Pancreas (tissue), 10 donors: ENCODE data around the gene NEK3. TPM values are rescaled to one million over a fixed set of nuclear protein-coding genes. Genes with fewer than 3 reads are reported as not detected.
"Not testable (repeated sequence)": the region's sequence is repeated elsewhere in the genome, so short reads cannot be mapped to it uniquely, and the experiment has no call there.

ENCODE experiments used
- ATAC-seq, 4 donors: fragments of 200-7000 bp; cut with Tn5 transposase; one replicate each; pipeline versions ENCODE4 v1.8.0 to v1.9.1; 2020; ENCODE audit warnings: mild to moderate bottlenecking in 4 of 4, moderate library complexity in 4 of 4
- DNase-seq, 6 donors: peaks; one replicate each; pipeline ENCODE4 v3.0.0-alpha.2; 2020
- FAIRE-seq: peaks from 2 replicates; lab custom pipeline; 2012; peaks lifted over from hg19 to GRCh38; lab: Jason Lieb, UNC
- H3K27ac ChIP-seq, 4 donors: fragments of 200-600 bp; sonication (generic); 1 replicate in 3 of 4; 2 replicates in 1 of 4; pipeline versions ENCODE4 v1.5.0 to v1.8.0; 2020
- H3K27me3 ChIP-seq, 4 donors: fragments of 200-600 bp; one replicate each; pipeline ENCODE4 v1.8.0; 2021
- H3K36me3 ChIP-seq, 3 donors: fragments of 200-600 bp; sonication (generic) in 1 of 3; one replicate each; pipeline versions ENCODE4 v1.5.0 to v1.8.0; 2020 to 2021
- H3K4me1 ChIP-seq, 3 donors: fragments of 200-600 bp; one replicate each; pipeline ENCODE4 v1.8.0; 2021
- H3K4me3 ChIP-seq, 4 donors: fragments of 200-600 bp; sonication (generic) in 2 of 4; one replicate each; pipeline versions ENCODE4 v1.5.0 to v1.8.0; 2020 to 2021
- H3K9me3 ChIP-seq, 4 donors: fragments of 200-600 bp; one replicate each; pipeline ENCODE4 v1.8.0; 2021
- WGBS, 2 donors: extraction: QIAGEN DNeasy Blood & Tissue Kit; methylation state at CpG; one replicate each; pipeline ENCODE4 v1.1.7; 2013; 5-methylcytosine and 5-hydroxymethylcytosine counted together
- intact Hi-C, 3 donors: fragments of 100-400 bp; cut with DNase I; formaldehyde crosslinking; loops; one replicate each; pipeline versions ENCODE4 v1.11.1 to v1.14.2; 2022
- polyA plus RNA-seq, 2 donors: library from polyadenylated mRNA; stranded (reverse); fragments of 200-250 nt; gene quantifications; one replicate each; pipeline ENCODE4 v1.2.3, GENCODE V29; 2013
- total RNA-seq, 6 donors: library from RNA; stranded (reverse); fragmentation: NEBNext Ultra II Directional in 4 of 6; extraction: Animal tissue kit (Norgen Biotek cat#: 25700) in 4 of 6; gene quantifications; one replicate each; pipeline versions ENCODE4 v1.2.1 to v1.2.4, GENCODE V29; 2021 to 2023
- TF ChIP-seq, protein P1 (sequence below), 4 donors: fragments of 200-600 bp; sonication (generic) in 3 of 4; IDR thresholded peaks; one replicate each; pipeline versions ENCODE4 v1.5.0 to v1.8.0; 2021; ENCODE audit warnings: antibody characterized with exemption in 4 of 4
- donor health status: healthy with polysubstance abuse.
- donor health status: DM: no; HTN: no; CAD: no; lungs with moderate emphysema.
- donor health status: DM: no; HTN: no; CAD: no.
- donor health status: control.
- donor health status: control.
- donor health status: Bipolar disorder and iron deficiency.
- donor health status: DM: yes; HTN: yes; CAD: no.
- donor health status: DM: no; HTN: no; CAD: no.
- donor health status: DM: no; HTN: no; CAD: no.
- donor health status: DM: yes; HTN: yes; CAD: no.

The NEK3 gene
- total and polyA plus RNA-seq, 8 donors: 6.0 to 33.4 (median 7.0) TPM

GRCh38 chr13:52201439-52202193 lies 42.2 kb upstream of the NEK3 start:
- H3K36me3 ChIP-seq, intact Hi-C loops, FAIRE-seq, H3K4me1 ChIP-seq, H3K9me3 ChIP-seq, H3K4me3 ChIP-seq, H3K27ac ChIP-seq, DNase-seq, H3K27me3 ChIP-seq: not testable (repeated sequence)
- TF ChIP-seq, protein P1, sequence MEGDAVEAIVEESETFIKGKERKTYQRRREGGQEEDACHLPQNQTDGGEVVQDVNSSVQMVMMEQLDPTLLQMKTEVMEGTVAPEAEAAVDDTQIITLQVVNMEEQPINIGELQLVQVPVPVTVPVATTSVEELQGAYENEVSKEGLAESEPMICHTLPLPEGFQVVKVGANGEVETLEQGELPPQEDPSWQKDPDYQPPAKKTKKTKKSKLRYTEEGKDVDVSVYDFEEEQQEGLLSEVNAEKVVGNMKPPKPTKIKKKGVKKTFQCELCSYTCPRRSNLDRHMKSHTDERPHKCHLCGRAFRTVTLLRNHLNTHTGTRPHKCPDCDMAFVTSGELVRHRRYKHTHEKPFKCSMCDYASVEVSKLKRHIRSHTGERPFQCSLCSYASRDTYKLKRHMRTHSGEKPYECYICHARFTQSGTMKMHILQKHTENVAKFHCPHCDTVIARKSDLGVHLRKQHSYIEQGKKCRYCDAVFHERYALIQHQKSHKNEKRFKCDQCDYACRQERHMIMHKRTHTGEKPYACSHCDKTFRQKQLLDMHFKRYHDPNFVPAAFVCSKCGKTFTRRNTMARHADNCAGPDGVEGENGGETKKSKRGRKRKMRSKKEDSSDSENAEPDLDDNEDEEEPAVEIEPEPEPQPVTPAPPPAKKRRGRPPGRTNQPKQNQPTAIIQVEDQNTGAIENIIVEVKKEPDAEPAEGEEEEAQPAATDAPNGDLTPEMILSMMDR (IDR thresholded peaks at IDR 0.05): peak in 1 of 4 donors; percentile 14
- 36 to 50% methylated on average over 12 of the region's 12 CpGs for WGBS, 2 donors
- ATAC-seq: peak in 3 of 4 donors; percentile 69 to 78 (median 75)

DNA sequence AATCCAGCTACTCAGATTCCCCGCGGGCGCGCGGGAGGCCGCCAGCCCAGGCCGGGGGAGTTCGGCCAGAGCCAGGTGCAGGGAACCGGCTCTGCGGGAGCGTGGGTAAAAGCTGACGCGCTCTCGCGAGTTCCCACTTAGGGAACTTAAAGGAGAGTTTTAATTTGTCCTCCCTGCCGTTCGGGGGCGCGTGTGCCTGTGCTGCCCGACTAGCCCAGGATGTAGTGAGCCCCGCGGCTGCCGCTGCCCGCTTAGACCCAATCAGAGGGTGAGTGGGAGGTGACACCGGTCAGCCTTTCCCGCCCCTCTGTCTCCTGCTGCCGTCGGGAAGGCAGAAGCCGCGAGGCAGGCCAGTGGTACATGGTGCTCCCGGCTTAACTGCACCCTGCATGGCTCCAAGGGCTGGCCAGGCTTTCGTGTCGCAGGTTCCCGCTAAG lies 36.0 kb upstream of the NEK3 start:
- WGBS, 2 donors: 5 to 10% methylated on average over 34 of the region's 34 CpGs
- intact Hi-C loops: no loop called here

DNA sequence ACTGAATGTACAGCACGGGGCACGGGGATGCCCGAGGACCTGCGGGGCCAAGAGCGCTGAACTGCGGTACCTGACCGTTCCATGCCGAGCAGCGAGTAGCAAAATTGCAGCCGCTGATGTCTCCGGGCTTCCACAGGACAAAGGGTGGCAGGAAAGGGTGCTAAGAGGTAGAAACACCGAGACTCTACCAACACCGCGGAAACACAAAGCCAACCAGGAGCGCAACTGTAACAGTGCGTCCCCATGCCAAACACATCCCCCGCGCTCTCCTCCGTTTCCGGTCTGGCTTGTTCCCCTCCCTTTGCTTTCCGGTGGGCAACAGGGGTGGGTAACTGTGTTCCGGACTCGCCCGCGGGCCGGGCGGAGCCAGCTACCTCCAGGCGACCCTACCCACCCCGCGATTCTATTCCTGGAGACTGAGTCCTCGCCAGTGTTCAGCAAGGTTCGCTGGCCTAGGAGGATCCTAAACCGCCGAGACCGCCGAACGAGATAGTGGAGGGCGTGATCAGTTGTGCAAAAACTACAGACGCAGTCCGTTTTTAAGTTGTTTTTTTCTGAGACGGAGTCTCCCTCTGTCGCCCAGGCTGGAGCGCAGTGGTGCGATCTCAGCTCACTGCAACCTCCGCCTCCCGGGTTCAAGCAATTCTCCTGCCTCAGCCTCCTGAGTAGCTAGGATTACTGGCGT lies 34.9 kb upstream of the NEK3 start:
- DNase-seq (peak; percentile 82 to 93 (median 86)), FAIRE-seq (no peak), ATAC-seq (peak; percentile 94 to 98 (median 94))
- H3K27ac ChIP-seq: peak overlapping the region; percentile 23 to 85 (median 63)
- no peaks in the 10 kb centered on the region for H3K36me3 ChIP-seq
- TF ChIP-seq, protein P1 (IDR thresholded peaks at IDR 0.05): no peak
- H3K4me1 ChIP-seq: peaks cover 0 to 8% (median 0%) of the 10 kb centered on the region in 3 donors
- H3K4me3 ChIP-seq: peak overlapping the region; percentile 50 to 77 (median 71)
- no peaks in the 10 kb centered on the region for H3K9me3 ChIP-seq
- WGBS, 2 donors: 0 to 1% methylated on average over 47 of the region's 47 CpGs
- no peaks in the 10 kb centered on the region for H3K27me3 ChIP-seq
- intact Hi-C loops: no loop called here

More for the DNA sequence above, 36.0 kb upstream of the NEK3 start:
- Histone ChIP-seq H3K4me1 (peaks cover 0 to 8% (median 0%) of the 10 kb centered on the region in 3 donors), H3K4me3 (peak overlapping the region; percentile 50 to 77 (median 71)), H3K27ac (peak overlapping the region in 1 of 4 donors; percentile 85), H3K36me3 (no peaks in the 10 kb centered on the region), H3K27me3 (no peaks in the 10 kb centered on the region), H3K9me3 (no peaks in the 10 kb centered on the region)
- TF ChIP-seq, protein P1 (IDR thresholded peaks at IDR 0.05): no peak
- ATAC-seq: peak; percentile 82 to 86 (median 85)
- no peak for FAIRE-seq
- DNase-seq: peak; percentile 79 to 91 (median 84)

DNA sequence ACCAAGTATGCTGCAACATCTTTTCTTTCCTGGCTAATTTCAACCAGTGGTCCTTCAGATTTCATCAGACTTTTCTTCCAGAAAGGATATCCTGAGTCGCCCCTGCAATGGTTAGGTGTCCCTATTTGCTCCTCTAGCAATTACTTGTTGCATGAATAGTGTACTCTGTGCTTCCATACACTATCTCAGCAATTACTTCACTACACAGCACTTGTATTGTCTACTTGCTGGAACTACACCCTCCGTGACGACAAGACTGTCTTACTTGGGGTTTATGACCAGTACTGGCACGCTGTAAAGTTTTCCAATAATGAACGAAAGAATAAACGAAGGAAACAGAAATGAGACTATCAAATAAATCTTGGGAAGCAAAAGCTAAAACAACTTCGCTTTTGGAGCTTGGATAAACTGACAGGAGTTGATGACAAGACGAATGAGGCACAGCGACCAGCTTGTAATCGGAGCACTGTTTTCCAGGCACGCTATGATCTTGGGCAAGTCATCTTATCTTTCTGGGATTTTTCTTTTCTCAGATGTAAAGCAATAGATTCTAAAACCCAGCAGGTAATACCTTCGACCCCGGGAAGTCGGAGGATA lies 34.3 kb upstream of the NEK3 start:
- Histone ChIP-seq H3K27ac (peak overlapping the region; percentile 23 to 85 (median 63)), H3K4me3 (peak overlapping the region; percentile 50 to 77 (median 71))
- H3K36me3 ChIP-seq, intact Hi-C loops, H3K27me3 ChIP-seq, DNase-seq, H3K4me1 ChIP-seq, H3K9me3 ChIP-seq, FAIRE-seq: not testable (repeated sequence)
- ATAC-seq: peak in 2 of 4 donors; percentile 1 to 15
- 1% methylated on average over 14 of the region's 14 CpGs for WGBS, 2 donors

- ATAC-seq: peak in 3 of 4 donors; percentile 32 to 60 (median 48)
- H3K4me3 ChIP-seq, H3K27ac ChIP-seq, H3K4me1 ChIP-seq, intact Hi-C loops, H3K27me3 ChIP-seq, FAIRE-seq, H3K9me3 ChIP-seq, DNase-seq: not testable (repeated sequence)
- peaks cover 0 to 15% (median 4%) of the 10 kb centered on the region in 3 donors for H3K36me3 ChIP-seq
- WGBS, 2 donors: 67 to 70% methylated on average over 4 of the region's 4 CpGs
Observed at GRCh38 chr13:52187424-52188187, 28.2 kb upstream of the NEK3 start.
